ENCODE data around the gene QPCTL.

The QPCTL gene

GRCh38 chr19:45650722-45651121 is 41.7 kb upstream of the QPCTL start:
- DNase-seq (ENCODE audit: low spot score), result no peak
- TF ChIP-seq, protein P1, sequence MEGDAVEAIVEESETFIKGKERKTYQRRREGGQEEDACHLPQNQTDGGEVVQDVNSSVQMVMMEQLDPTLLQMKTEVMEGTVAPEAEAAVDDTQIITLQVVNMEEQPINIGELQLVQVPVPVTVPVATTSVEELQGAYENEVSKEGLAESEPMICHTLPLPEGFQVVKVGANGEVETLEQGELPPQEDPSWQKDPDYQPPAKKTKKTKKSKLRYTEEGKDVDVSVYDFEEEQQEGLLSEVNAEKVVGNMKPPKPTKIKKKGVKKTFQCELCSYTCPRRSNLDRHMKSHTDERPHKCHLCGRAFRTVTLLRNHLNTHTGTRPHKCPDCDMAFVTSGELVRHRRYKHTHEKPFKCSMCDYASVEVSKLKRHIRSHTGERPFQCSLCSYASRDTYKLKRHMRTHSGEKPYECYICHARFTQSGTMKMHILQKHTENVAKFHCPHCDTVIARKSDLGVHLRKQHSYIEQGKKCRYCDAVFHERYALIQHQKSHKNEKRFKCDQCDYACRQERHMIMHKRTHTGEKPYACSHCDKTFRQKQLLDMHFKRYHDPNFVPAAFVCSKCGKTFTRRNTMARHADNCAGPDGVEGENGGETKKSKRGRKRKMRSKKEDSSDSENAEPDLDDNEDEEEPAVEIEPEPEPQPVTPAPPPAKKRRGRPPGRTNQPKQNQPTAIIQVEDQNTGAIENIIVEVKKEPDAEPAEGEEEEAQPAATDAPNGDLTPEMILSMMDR (IDR thresholded peaks at IDR 0.05; ENCODE audit: extremely low read depth, missing control alignments), result no peak

DNA sequence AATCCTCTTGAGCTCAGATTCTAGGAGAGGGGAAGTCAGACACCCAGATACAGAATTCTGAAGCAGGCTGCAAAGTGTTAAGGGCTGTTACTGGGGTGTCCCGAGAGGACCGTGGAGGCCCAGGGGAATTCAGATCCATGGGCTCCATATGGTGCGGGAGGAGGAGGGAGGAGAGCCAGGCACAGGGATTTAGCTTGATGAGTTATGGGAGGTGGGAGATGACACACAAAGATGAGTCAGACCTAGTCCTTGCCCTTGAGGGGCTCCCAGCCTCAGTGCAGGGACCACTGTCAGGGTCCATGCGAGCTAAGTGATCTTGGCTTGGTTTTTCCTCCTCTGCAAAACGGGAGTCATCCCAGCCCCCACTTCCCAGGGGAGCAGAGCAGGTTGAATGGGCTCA is 38.8 kb upstream of the QPCTL start:
- no peak for DNase-seq (ENCODE audit: low spot score)
- TF ChIP-seq, protein P1 (IDR thresholded peaks at IDR 0.05; ENCODE audit: extremely low read depth, missing control alignments), result no peak

DNA sequence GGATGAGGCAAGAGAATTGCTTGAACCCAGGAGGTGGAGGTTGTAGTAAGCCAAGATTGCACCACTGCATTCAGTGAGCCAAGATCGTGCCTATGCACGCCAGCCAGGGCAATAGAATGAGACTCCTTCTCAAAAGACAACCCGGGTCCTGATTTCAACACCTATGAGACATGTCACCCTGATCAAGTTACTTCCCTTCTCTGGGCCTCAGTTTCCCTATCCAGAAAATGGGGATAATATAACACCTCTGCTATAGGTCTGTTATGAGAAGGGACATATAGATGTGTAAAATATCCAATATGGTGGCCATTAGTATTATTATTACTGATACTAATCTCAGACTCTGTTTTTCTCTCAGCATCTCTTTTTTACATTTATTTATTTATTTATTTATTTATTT is 37.4 kb upstream of the QPCTL start:
- TF ChIP-seq, protein P1 (IDR thresholded peaks at IDR 0.05; ENCODE audit: extremely low read depth, missing control alignments), result no peak
- DNase-seq (ENCODE audit: low spot score), result no peak

- TF ChIP-seq, protein P1 (IDR thresholded peaks at IDR 0.05; ENCODE audit: extremely low read depth, missing control alignments), result no peak
- DNase-seq (ENCODE audit: low spot score), result no peak
Observed at GRCh38 chr19:45657520-45658167, 34.8 kb upstream of the QPCTL start.

- DNase-seq (ENCODE audit: low spot score), result no peak
- TF ChIP-seq, protein P1 (IDR thresholded peaks at IDR 0.05; ENCODE audit: extremely low read depth, missing control alignments), result no peak
Observed at GRCh38 chr19:45659096-45659729, 33.3 kb upstream of the QPCTL start.

DNA sequence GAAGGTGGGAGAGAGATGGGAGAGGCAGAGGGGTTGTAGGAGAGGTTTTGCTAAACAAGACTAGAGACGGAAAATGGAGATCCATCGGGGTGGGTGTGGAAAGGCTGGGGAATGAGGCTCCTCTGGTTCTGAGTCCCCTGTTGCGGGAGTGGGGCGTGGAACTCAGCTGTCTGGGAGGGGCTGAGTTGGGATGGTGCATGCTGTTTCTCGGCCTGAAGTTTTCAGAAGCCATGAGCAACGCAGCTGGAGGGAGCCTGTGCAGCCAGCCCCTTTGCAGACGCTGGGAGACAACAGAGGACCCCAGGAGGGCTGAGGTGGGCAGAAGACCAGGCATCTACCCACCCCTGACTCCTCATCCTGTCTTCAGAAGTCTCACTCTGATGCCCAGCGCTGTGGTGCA is 31.8 kb upstream of the QPCTL start:
- DNase-seq (ENCODE audit: low spot score), result no peak
- TF ChIP-seq, protein P1 (IDR thresholded peaks at IDR 0.05; ENCODE audit: extremely low read depth, missing control alignments), result no peak

DNA sequence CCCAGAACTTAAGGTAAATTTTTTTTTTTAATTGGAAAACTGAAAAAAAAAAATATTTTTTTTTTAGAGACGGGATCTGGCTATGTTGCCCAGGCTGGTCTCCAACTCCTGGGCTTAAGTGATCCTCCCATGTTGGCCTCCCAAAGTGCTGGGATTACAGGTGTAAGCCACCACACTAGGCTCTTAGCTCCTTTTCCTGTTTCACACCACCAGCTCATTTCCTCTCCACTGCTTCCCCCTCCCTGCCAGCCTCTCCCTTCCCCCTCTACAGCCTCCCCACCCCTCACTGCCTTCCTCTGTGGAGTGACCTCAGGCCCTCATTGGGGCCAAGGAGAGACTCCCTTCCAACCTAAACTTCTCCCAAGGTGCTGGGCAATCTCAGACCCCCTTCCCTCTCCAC is 28.7 kb upstream of the QPCTL start:
- TF ChIP-seq, protein P1 (IDR thresholded peaks at IDR 0.05; ENCODE audit: extremely low read depth, missing control alignments), result no peak
- no peak for DNase-seq (ENCODE audit: low spot score)

Measured in GM20000 (cell line).